ENCODE results near the gene GINS2. TPM values are rescaled to one million over a fixed set of nuclear protein-coding genes. Genes with fewer than 3 reads are reported as not detected.
A peak's percentile ranks its signal among the peaks of the same experiment; 100 is the strongest.

The GINS2 gene
- total RNA-seq, 1 experiment from 2014 or later: 52.7 TPM

DNA sequence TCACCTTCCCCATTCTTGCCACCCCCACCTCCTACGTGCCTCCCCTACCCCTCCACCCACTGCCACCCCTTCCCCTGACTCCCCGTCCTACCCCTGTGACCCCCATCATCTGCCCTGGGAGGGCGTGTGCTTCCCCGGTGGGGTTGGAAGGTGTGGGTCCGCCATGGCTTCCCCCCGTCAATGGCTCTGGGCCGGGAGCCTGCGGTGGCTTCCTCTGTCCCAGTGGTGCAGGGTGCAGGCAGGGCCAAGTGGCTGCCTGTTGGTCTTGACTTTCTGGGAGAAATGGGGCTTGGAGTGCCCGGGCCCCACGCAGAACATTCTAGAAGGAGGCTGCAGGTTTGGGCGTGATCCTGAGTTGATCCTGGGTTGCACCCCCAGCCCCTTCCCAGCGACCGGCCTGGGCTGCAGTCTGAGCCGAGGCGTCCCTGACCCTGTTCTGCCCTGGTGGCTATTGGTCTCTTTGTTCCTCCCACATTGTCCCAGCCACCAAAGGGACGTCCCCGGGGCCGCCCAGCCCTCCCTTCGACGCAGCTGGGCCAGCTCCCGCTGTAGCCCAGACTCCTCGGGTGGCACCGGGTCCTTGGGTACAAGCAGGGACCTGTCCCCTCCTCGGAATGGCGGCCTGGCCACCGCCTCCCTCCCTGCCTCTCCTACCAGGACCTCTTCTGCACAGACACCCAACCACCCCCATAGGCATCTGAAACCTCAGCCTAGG, 49.9 kb downstream of the GINS2 start:
- Histone ChIP-seq H3K79me2 (ENCODE audit: insufficient read depth, low read length) (peaks cover 2% of the 10 kb centered on the region; the same call in 1 of the 2 replicates), H3K56ac (ENCODE audit: insufficient read length, low read depth, low read length) (no peak overlapping the region), H2AFZ (ENCODE audit: low read length) (no peak overlapping the region), H3K4me2 (ENCODE audit: insufficient read depth, insufficient read length, low read length) (no peak overlapping the region), H2BK12ac (ENCODE audit: insufficient read length, low read depth, low read length) (no peak overlapping the region), H3K4me1 (ENCODE audit: insufficient read depth, low read length) (no peaks in the 10 kb centered on the region), H3K23me2 (ENCODE audit: insufficient read length, low read depth, low read length, poor library complexity, severe bottlenecking) (no peaks in the 10 kb centered on the region), H2BK120ac (ENCODE audit: low read depth, low read length, poor library complexity, severe bottlenecking) (no peak overlapping the region), H4K5ac (ENCODE audit: insufficient read length, low read depth, low read length) (no peak overlapping the region), H4K8ac (replicated peaks; ENCODE audit: insufficient read length, low read depth, low read length) (no peak overlapping the region), H3K9ac (ENCODE audit: extremely low read depth, insufficient read length, low read length) (no peak overlapping the region), H3K23ac (ENCODE audit: insufficient read length, low read depth, low read length) (no peak overlapping the region), H2BK5ac (ENCODE audit: insufficient read length, low read length) (no peak overlapping the region), H3K4ac (ENCODE audit: low read depth, low read length) (no peak overlapping the region), H3K79me1 (ENCODE audit: insufficient read depth, low read depth, low read length, poor library complexity, severe bottlenecking) (peaks cover 6% of the 10 kb centered on the region), H4K91ac (ENCODE audit: insufficient read length, low read depth, low read length) (no peak overlapping the region), H3K18ac (ENCODE audit: insufficient read length, low read depth, low read length) (no peak overlapping the region), H3T11ph (ENCODE audit: low read length) (no peak overlapping the region), H3K27me3 (ENCODE audit: insufficient read depth, low read length) (no peaks in the 10 kb centered on the region), H2AK5ac (ENCODE audit: insufficient read length, low read length) (no peak overlapping the region), H3K9me3 (ENCODE audit: control insufficient read depth, low read depth, low read length) (no peaks in the 10 kb centered on the region), H2BK20ac (ENCODE audit: low read depth, low read length, poor library complexity, severe bottlenecking) (no peak overlapping the region), H3K27ac (ENCODE audit: insufficient read length, low read depth, low read length) (no peak overlapping the region), H4K20me1 (ENCODE audit: control insufficient read depth, insufficient read depth, insufficient read length) (no peaks in the 10 kb centered on the region), H3K14ac (ENCODE audit: insufficient read depth, low read length) (no peak overlapping the region; the same call in 1 of the 2 replicates), H2BK15ac (ENCODE audit: low read depth, low read length) (no peak overlapping the region)
- H3K4me1 Mint-ChIP-seq: peaks cover 6 to 10% of the 10 kb centered on the region in 2 experiments; a peak in 3 of 4 replicates
- no peaks in the 10 kb centered on the region for H3K27me3 Mint-ChIP-seq (ENCODE audit: low read depth)
- H3K4me3 Mint-ChIP-seq: no peak overlapping the region; a peak in 1 of 5 replicates
- peak overlapping the region in 2 of 3 experiments; percentile 39 to 76; a peak in 2 of 7 replicates for H3K27ac Mint-ChIP-seq
- peaks cover 2 to 28% (median 15%) of the 10 kb centered on the region in 3 experiments; a peak in 5 of 7 replicates for H3K36me3 Mint-ChIP-seq (ENCODE audit: insufficient read depth in 1 of 3, low read depth in 3 of 3)
- WGBS (ENCODE audit: extremely low coverage, insufficient read length, low lambda C conversion rate): no CpG with 5 or more reads among the region's 26 CpGs
- TF ChIP-seq, protein P1, sequence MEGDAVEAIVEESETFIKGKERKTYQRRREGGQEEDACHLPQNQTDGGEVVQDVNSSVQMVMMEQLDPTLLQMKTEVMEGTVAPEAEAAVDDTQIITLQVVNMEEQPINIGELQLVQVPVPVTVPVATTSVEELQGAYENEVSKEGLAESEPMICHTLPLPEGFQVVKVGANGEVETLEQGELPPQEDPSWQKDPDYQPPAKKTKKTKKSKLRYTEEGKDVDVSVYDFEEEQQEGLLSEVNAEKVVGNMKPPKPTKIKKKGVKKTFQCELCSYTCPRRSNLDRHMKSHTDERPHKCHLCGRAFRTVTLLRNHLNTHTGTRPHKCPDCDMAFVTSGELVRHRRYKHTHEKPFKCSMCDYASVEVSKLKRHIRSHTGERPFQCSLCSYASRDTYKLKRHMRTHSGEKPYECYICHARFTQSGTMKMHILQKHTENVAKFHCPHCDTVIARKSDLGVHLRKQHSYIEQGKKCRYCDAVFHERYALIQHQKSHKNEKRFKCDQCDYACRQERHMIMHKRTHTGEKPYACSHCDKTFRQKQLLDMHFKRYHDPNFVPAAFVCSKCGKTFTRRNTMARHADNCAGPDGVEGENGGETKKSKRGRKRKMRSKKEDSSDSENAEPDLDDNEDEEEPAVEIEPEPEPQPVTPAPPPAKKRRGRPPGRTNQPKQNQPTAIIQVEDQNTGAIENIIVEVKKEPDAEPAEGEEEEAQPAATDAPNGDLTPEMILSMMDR (conservative IDR thresholded peaks at IDR 0.05): no peak
- H3K9me3 Mint-ChIP-seq: no peaks in the 10 kb centered on the region
- DNase-seq: no peak
